Stimulated activated CD8-positive, alpha-beta memory T cell treated with anti-CD3 and anti-CD28 coated beads, Interleukin-15, amount 100 ng/mL, for 24 hours (primary cell): ENCODE data around the gene ZNF497.
"Not testable (repeated sequence)": the region's sequence is repeated elsewhere in the genome, so short reads cannot be mapped to it uniquely, and the experiment has no call there.

Experiments used
- DNase-seq: peaks from one replicate; pipeline ENCODE4 v3.0.0-alpha.2; 2020; ENCODE audit warnings: low read depth

Gene ZNF497

DNA sequence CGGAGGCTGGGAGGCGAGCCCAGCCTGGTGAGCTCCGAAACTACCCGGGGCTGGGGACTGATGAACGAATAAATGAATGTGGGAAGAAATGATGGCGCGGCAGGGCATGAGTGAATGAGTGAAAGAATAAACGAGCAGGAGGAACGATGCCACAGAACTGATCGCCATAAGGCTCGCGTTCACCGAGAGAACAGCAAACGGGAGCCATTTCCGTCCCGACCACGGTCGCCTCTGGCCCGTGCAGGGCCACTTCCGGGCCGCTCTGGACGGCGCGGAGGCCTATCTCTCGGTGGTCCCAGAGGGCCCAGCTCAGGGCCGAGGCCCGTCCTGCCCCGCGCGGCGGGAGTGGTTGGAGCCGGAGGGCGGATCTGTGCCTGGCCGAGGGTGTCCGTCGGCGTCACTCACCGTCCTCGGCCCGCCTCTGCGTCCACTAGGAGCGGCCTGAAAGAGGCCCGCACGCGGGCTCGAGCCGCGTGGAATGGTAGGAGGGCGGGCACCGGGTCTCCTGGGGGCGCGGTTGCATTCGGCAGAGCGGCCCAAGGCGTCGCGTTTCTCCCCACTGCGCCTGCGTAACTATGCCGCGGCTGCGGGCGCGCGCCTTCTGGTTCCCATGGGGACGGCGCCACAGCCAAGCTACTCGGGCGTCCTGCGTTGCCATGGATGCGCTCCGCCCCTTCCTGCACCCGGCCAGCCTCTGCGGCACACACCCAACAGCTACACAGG is at the start of gene ZNF497:
ZNF497 (minus strand) TSS at position 480 of the 723 bp plus-strand sequence. CDS start 5,116 bp downstream, outside the sequence.
- DNase-seq = peak; percentile 87

DNA sequence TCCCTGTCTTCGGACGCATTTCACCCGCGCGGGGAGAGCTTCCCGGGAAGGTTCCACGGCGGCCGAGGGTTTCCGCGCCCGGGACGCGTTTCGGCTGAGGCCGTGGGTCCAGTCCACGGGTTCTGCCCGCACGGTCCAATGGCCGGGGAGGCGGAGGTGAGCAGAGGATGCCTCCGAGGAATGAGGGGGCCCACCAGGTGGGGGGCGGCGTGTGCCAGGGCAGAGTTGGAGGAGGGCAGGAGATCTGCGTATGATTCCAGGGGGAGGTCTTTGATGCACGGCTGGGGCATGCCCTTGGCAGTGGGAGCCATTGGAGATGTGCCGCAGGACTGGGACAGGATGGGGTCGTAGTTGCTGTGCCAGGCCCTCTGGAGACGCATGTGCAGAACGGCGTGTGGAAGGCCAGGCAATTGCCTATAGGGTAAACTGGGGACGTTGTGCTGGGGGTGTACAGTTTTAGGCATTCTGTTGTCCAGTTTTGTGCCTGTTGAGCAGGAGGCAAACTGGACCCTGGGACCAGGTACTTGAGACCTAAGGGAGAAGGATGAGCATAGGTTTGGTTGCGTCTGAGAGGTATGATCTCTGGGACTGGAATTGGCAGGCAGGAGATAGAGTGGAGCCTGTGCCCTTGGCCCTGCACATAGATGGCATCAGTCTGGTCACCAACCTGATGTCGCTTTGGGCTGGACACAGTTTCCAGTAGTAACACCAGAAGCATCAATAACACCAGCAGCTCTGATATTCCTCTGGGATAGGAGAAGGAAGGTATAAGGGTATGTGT is 46.6 kb upstream of the ZNF497 start:
- no peak for DNase-seq

DNA sequence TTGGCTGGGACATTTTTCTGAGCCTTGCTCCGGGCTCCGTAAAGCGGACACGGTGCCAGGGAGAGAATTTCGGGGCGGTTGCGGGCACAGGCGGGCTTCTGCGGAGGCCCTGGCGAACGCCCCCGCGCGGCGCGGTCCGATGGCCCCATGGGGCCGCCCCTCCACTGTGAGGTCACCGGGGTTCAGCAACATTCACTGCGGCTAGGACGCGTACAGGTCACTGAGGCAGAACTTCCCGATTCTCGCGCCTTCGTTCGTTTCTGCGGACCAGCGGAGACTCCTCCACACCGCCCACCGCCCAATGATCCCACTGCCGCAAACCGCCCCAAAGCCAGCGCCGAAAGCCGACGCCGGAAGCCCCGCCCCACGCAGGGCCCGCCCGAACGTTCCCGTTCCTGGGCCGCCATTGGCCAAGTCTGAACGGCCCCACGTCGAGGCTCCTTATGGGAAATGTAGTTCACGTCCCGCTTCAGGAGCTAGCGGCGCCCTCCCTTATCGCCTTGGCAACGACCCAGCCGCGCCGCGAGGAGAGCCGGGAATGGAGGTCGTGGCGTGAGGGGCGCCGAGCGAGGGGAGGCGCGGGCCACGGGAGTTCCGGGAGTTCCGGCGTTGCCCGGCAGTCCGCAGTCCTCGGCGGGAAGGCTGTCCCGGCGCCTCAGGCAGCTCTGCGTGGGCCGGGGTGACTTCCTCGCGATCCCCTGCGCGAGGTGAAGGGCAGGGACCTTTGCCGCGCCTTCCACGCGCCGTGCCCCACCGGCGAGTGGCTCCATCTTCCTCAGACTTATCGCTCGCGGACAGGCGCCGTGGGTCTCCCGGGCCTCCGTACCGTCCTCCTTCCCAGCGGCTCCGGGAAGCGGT is 45.8 kb upstream of the ZNF497 start, which contains the start of gene ZNF584:
ZNF584 (plus strand) TSS at position 498 of the 858 bp plus-strand sequence. CDS start 499 bp downstream, outside the sequence.
- DNase-seq = peak; percentile 87

DNA sequence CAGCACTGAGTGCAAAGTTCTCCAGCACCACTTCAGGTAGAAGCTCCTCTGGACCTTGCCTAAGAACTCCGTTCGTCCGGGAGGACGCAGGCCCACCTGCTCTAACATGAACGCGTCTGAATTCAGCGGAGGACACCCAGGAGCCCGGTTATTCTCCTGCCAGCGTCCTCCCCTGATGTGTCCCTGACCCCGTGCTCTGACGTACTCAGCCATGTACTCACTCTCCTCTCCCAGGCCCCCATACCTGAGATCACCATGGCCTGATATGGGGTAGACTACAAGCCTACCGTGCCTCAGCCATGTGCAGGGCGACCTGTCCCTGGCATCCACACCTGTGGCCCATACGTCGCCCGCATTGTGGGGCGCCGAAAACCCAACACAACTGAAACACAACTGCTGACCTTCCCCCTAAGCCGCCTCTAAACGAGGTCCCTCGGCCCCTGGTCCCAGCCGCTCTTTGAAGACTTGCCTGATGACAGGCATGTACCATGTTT is 45.2 kb upstream of the ZNF497 start:
- DNase-seq = no peak

DNA sequence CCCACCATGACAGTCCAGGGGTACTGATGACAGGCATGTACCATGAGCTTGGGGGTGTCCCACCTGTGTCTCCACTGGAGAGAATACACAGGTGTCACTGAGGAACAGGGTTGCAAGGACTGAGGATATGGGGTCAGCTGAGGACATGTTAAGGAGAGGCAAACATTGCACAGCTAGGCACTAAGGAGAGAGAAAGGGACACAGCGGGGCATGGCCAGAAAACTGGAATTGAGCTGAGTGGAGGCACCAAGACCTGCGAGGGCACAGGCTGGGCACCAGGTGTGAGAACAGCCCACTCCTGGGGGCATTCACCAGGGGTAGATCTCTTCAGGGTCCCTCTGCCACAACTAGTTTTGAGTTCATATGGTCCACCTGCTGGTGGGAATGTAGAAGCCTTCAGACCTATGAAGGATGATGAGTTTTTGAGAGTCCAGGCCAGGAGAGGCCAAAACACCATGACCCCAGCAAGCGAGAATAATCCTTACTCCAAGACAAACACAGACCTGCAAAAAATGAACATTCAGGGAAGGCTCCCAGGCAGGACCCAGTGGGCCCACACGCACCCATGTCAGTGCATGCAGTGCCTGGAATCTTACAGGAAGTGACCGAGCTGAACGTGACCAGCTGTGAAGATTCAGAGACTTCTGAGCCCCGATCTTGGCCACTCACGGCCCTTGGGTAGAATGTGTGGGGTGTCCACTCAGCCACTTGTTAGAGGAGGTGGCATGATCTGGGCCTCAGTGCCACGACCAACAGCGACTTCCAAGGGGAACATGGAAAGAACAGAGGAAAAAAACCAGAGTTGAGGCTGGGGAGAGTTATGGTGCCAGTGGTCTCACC is 44.5 kb upstream of the ZNF497 start:
- no peak for DNase-seq

DNA sequence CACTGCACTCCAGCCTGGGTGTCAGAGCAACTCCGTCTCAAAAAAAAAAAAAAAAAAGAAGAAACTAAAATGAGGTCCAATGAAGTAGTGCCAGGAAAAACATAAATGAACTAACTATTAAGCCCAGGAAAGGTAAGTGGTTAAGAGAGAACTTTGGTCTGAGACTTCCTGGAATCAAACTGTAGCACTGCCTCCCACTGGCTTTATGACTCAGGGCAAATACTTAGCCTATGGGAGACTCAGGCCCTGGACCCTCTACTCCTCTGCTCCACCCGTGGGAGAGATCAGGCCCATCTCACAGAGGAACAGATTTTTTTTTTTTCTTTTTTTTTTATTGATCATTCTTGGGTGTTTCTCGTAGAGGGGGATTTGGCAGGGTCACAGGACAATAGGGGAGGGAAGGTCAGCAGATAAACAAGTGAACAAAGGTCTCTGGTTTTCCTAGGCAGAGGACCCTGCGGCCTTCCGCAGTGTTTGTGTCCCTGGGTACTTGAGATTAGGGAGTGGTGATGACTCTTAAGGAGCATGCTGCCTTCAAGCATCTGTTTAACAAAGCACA is 41.4 kb upstream of the ZNF497 start:
- not testable (repeated sequence) for DNase-seq

DNA sequence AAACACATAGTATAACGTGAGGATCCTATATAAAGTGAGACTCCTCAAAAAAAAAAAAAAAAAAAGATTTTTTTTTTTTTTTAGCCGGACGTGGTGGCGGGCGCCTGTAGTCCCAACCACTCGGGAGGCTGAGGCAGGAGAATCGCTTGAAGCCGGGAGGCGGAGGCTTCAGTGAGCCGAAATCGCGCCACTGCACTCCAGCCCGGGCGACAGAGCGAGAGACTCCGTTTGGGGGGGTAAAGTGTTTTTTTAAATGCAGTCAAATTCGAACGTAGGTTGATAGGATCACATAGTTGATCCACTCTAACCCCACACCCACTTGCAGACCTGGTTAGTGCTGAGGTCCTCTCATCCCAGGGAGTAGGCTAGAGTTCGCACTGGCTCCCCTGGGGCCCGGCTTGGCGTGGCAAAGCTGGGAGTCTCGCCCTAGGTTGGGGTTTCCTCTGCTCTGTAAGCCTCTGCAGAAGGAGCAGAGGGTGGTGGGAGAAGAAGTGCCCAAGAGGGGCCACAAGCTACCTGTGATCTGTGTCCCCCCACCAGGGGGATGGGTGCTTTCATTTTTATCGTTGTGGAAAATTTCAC is 39.4 kb upstream of the ZNF497 start:
- DNase-seq = no peak

DNA sequence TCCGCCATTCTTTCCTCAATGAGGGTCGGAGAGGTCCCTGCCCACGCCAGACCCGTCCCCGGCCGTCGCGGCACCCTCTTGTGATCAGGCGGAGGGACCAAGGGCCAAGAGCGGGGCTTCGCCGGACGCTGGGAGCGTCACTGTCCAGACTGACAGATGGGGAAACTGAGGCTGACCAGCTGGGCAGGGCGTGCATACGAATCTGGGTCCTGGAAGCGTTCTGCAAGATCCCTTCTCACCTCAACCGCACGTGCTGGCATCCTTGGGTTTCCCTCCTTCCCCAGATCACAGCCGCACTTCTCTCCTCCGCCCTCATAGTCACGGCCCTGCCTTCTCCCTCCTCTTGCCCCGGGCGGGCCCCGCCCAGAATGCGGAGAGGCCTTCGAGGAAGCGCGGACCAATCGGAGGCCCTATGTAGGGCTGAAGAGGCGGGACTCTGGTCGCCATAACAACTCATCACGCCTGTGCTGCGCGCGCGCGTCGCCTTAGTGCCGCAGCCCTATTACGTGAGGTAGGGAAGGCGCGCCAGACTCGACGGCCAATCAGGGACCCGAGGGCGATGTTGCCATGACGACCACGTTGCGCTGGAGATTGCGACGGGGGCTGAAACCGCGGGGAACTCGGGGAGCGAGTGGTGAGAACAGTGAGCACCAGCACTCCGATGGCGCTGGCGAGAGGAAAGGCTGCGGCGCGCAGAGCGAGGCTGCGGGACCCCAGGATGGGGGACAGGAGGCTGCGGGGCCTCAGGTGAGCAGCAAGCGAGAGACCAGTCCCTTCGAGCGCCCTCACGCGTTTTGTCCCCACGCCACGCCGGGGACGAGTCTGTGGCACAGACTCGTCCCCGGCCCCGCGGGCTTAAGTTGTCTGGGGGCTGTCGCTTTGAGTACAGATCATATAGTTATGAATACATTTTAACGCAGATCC is 38.6 kb upstream of the ZNF497 start:
- peak; percentile 96 for DNase-seq

DNA sequence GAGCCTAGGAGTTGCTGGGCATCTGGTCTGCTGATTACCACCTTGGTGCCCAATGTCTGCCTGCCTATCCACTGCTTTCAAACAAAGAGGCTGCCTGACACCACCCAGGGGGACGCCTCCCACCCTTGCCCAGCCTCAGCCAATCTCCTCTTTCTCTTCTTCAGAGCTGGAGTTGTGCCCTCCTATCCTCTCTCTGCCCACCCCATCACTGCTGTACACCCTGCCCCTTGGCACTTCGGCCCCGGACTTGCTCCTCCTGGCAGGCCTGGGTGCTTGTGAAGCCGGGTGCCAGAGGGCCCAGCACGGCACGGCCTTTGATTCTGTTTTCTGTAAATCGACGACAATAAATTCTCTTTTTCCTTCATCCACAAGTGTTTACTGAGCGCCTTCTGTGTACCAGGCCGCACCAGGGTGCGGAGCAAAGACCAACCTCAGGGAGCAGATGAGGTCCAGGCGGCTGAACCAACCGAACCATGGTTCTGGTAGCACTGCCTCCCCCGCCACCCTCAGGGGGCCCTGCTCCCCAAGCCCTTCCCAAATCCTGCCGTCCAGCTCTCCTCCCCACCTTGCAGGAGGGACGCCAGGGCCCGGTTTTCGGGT is 37.9 kb upstream of the ZNF497 start:
- no peak for DNase-seq

DNA sequence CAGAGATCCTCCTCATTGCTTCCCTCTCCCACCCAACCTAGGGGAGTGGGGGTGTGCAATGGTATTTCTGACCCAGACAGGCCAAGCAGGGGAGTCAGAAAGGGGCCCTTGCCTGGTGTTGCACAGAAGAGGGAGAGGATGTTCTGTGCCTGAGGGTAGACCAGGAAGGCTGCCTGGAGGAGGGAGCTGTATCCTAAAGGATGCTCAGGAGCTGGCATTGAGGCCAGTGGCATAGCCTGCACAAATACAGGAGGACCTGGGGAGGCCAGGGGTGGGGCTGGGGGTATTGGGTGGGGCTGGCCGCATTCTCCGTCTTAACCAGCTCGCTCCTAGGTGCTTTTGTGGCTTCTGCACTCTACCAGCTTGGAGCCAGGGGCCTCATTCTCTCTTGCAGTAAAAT is 37.4 kb upstream of the ZNF497 start:
- no peak for DNase-seq

DNA sequence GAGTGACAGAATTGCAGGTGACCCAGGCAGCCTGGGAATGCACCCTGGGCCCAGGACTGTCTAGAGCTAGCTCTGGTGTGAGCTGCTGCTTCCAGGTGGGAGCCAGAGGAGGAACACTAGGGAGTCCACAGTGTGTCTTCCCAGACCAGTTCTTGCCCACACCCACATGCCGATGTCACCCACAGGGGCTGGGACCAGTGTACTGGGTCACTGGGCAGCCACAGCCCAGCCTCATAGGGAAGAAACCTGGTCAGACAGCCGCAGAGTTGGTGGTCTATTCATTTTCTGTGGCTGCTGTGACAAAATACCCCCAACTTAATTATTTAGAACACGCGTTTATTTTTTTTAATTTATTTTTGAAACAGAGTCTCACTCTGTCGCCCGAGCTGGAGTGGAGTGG is 36.0 kb upstream of the ZNF497 start:
- DNase-seq = no peak

DNA sequence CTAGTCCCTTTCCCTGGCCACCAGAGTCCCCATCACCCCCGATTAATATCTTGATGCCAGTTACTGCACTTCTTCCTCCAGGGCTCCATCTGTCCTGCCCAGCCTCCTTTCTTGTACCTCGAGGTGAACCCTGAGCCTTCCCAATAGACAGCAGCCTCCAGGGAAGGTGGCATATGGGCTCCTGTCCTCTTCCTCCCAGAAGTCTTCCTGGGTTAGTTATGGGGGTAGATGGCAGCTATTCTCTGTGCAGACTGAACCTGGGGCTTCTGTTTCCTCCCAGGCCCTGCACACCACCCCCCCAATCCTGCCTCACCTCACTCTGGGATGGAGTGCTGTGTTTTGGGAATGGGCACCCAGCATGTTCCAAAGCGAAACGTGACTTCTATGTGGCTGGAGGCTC is 35.5 kb upstream of the ZNF497 start:
- DNase-seq = no peak

DNA sequence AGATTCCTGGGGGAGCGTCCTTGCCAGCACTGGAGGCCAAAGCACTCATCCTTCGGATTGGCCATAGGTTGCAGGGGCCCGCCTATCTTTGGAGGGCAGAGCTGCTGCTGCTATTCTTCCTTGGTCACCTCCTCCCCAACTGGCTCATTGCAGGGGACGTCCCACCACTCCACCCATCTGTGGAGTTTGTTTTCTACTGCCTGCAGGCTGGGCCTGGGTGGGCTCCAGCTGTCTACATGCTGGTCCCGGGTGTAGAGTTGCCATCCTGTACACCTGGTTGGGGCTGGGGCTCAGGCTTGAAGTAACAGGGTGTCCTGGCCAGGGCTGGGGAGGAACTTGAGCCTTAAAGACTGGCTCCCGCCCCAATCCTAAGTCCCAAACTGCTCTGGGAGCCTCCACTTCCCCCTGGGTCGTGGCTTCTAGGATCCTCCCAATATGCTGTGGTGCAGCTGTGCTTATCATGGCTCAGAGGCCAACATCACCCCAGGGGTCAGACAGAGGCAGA is 35.0 kb upstream of the ZNF497 start:
- DNase-seq = no peak

DNA sequence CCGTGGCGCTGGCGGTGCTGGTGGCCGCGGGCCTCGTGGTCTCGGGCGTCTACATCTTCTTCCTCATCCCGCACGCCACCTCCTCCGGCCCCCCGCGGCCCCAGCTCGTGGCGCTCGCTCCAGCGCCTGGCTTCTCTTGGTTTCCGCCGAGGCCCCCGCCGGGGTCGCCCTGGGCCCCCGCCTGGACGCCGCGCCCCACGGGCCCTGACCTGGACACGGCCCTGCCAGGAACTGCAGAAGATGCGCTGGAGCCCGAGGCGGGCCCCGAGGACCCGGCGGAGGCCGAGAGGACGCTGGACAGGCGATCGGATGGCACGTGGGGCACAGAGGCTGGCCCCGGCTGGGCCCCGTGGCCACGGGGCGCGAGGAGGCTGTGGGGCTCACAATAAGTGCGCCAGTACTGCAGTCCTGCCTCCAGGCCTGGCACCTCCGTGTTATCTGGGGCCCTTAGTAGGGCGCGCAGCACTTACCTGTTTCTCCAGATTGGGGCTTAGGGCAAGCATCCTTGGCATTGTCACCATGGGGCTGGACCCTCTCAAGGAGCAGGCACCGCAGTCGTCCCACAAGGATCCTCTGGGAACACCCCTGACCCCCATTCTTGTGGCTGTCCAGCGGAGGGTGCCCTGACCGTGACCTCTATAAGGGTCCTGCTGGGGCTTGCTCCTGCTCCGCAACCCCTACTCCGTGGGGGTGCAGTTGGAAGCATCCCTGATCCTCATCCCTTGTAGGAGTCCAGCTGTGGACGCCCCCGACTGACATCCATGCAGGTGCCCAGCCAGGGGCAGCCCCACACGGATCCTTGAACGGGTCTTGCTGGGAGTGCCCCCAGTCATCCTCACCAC is 34.4 kb upstream of the ZNF497 start:
- no peak for DNase-seq

DNA sequence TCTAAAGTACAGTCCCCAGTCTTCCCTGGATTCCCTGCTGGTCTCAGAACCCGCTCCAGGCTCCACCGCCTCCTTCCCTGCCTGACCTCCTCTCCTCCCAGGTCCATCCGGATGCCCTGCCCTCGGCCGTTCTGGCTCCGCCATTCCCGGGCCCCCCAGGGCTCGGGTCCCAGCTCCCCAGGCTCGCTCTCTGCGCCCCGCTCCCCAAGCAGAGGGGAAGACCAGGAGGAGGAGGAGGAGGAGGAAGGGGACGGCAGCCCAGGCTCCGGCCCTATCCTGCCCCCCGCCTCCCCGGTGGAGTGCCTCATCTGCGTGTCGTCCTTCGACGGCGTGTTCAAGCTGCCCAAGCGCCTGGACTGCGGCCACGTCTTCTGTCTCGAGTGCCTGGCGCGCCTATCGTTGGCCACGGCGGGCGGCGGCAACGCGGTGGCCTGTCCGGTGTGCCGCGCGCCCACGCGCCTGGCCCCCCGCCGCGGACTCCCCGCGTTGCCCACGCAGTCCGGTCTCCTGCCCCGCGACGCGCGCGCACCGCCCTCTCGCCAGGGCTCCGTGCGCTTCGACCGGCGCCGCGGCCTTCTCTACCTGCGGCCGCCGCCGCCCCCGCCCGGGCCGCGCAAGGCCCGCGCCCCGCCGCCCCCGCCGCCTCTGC is 33.6 kb upstream of the ZNF497 start:
- DNase-seq = no peak

DNA sequence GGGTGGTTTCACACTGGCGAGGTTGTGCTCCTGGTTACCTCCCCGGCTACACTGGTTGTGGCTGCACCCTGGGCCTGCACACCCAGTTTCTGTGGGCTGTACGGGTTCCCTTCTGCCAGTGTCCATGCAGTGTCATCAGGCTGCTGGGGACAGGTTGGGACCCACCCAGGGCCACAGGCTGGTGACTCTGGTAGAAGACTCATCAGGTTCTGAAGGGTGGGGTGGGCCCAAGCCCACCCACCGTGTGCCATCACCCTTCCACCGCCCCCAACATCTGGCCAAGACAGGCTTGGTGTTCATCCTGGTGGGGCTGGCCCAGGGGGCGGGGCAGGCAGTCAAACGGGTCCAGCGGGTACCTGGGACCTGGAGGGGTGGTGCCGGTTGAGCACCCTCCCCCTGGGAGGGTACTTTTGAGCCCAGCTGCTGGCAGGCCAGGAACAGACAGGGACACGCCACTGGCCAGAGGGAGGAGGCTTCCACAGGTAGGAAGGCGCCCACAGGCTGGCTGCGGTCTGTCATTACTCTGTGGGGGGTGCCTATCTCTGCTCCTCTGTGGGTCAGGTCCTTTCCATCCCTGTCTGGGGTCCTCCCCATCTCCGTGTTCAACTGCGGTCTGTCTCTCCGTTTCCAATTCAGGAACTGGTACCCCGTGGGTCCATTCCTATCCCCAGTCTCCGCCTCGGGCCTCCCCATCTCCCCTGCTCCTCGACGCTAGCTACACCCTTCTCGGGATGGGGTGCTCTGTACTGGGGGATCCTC is 32.8 kb upstream of the ZNF497 start, which contains the start of gene RNF225:
RNF225 (plus strand) TSS at position 437 of the 759 bp plus-strand sequence. CDS start 434 bp downstream, outside the sequence.
- no peak for DNase-seq
